HEK293T (cell line): ENCODE data around the gene BID.

Experiments
- ARNT ChIP-seq: fragments of 450-650 bp; IDR thresholded peaks from 2 replicates; pipeline ENCODE4 v1.6.1; 2017; ENCODE audit warnings: mild to moderate bottlenecking
- FOXK2 ChIP-seq: fragments of 450-650 bp; IDR thresholded peaks from 2 replicates; pipeline ENCODE4 v1.6.1; 2016; ENCODE audit warnings: mild to moderate bottlenecking
- FOXM1 ChIP-seq: fragments of 450-650 bp; IDR thresholded peaks from 2 replicates; pipeline ENCODE4 v1.6.1; 2017; ENCODE audit warnings: mild to moderate bottlenecking, borderline replicate concordance
- NFRKB ChIP-seq: fragments of 450-650 bp; IDR thresholded peaks from 2 replicates; pipeline ENCODE4 v1.6.1; 2016; ENCODE audit warnings: mild to moderate bottlenecking, moderate library complexity
- PKNOX1 ChIP-seq: fragments of 450-650 bp; IDR thresholded peaks from 2 replicates; pipeline ENCODE4 v1.6.1; 2016
- ZNF384 ChIP-seq: fragments of 450-650 bp; IDR thresholded peaks from 2 replicates; pipeline ENCODE4 v1.6.1; 2016

DNA sequence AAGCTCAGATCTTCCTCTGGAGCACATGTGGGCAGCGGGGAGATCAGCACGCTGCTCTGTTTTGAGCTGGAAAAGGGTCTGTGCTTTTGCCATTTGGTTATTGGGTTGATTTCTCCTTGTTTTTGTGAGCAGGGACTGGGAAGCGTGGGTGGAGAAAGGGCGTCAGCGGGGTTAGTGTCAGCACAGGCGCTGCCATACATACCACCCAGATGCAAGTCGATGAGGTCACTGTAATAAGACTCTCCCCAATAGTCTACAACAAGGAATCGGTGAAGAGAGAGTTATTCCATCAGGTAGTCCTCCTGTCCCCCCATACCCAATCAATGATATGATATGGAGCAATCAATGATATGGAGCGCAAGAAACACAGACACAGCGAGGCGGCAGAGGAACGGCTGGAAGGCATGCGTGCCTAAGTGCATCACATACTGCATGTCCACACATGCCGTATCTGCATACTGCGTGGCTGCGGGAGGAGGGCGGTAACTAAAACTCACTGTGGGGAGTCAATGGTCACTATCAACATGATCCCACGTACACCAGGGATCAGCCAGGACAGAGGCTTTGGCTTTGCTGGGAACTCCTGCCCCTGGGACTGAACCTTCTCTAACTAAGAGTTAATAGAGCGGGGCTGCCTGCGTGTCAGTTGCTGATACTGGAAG, 29.5 kb upstream of the BID start:
- TF ChIP-seq FOXM1 (no peak), FOXK2 (no peak), ARNT (no peak), NFRKB (no peak), ZNF384 (no peak), PKNOX1 (no peak)
